NCI-H2196 (cell line): Measurements from ENCODE around the gene FALEC.

ENCODE experiments used
- DNase-seq: peaks from one replicate; lab custom pipeline; 2025; ENCODE audit not compliant: unreplicated experiment; lab: John Stamatoyannopoulos, UW

FALEC gene

DNA sequence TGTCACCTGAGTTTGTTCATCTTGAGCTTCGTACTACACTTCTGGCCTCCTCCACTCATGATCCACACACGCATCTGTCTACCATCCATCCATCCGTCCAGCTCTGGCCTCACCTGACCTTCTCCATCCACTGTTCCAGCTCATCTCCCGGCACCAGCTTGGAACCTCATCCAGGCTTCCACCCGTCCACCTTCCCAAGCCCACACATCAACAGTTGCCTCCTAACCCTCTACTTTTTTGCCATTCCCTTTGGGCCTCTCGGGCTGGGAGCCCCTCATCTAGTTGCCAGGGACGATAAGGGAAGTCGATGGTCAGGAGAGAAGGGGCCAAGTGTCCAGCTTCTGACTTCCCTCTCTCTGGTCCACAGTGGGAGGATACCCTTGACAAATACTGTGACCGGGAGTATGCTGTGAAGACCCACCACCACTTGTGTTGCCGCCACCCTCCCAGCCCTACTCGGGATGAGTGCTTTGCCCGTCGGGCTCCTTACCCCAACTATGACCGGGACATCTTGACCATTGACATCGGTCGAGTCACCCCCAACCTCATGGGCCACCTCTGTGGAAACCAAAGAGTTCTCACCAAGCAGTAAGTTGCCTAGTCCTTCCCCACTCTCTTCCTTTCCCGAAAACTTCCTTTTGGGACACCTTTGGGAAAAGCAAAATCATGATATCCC lies 3.4 kb upstream of the FALEC start:
- no peak for DNase-seq

DNA sequence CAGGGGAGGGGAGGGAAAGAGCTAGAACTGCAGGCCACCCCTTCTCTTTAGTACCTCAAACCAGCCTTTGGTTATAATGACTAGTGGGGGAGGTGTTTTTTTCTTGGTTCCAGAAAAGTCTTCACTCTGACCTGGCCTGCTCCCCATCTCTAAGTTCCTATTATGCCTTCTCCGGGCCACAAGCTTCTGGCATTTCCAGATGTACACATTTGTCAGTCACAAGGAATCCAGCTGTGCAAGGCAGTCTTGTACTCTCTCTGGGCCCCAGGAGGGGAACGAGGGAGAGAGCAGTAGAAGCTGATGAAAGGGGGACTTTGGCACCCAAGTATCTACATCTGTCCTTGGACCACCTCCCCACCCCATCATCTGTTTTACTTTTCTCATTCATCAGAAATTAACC lies 2.7 kb upstream of the FALEC start:
- no peak for DNase-seq

DNA sequence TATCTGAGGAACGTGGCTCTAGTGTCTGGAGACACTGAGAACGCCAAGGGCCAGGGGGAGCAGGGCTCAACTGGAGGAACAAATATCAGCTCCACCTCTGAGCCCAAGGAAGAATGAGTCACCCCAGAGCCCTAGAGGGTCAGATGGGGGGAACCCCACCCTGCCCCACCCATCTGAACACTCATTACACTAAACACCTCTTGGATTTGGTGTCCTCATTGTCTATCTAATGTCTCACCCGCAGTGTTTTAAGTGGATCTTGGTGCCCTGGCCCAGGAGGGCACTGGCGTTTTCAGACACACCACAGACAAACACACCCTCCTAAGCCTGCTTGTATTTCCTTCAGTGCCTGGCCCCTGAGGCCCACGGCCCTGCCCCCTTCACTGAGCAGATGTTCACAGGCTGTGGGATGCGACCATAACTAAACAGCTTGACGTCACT lies 2.2 kb upstream of the FALEC start:
- DNase-seq = no peak

DNA sequence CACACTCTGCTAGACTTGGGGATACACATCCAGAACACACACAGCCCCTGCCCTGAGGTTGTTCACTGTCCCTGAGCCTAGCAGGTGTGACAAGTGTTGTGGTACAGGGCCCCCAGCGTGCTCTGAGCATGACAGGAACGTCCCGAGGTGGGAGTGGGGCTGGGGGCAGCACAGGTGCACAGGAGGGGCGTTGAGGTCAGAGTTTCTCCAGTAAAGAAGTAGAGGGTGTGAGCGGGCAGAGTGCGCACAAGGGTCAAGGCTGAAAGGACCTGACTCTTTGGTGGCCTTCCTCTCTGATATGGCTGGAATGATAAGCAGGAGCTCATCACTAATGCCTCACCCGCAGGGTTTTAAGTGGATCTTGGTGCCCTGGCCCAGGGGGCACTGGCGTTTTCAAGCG lies 1.3 kb upstream of the FALEC start:
- DNase-seq = no peak

DNA sequence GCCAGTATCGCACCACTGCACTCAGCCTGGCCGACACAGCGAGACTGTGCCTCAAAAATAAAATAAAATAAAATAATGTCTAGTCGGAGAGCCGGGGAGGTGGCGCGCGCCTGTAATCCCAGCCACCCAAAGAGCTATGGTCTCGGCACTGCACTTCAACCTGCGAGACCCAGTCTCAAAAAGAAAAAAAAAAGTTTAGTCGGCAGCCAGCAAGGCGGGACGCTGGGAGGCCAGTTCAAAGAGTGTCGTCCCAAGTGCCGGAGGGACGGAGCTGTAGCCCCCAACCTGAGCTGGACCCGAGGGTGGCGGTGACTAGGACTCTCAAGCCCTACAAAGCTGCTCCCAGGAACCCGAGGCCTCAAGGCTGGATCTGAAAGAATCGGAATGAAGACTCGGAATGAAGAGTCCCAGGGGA lies 632 bp upstream of the FALEC start:
- DNase-seq = no peak

DNA sequence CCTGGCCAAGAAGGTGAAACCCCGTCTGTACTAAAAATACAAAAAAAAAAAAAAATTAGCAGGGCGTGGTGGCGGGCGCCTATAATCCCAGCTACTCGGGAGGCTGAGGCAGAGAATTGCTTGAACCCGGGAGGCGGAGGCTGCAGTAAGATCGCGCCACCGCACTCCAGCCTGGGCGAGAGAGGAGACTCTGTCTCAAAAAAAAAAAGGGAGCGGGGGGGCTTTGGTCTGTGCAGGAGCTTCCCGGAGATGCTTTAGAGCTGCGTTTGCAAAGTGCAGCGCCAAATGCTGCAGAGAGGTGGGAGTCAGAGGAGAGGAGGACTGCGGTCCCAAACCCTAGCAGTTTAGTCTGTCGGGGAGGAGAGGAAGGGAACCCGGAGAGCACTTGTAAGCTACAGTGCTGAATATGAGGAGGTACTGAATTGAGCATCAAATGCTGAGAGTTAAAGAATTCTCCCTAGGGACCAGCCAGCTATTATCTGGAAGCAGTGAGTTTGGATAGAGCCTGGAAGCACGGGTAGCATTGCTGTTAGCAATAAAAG lies 569 bp downstream of the FALEC start:
- no peak for DNase-seq

DNA sequence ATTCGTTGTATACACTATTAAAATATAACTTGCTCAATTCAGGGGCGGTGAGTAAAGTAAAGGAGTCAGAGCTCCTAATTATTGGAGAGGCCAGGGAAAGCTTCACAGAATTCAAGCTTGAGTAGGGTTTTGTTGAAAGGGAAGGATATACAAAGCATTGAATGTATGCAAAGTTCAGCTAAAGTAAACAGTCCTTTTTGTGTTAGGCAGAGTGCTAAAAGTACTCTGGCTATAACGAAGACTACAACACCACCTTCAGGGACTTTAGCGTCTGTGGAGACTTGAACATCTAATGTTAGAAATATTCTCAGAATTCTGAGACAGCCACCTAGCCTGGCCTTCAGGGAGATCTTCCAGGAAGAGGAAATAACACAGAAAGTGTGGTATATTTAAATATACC lies 1.1 kb downstream of the FALEC start:
- DNase-seq = no peak

DNA sequence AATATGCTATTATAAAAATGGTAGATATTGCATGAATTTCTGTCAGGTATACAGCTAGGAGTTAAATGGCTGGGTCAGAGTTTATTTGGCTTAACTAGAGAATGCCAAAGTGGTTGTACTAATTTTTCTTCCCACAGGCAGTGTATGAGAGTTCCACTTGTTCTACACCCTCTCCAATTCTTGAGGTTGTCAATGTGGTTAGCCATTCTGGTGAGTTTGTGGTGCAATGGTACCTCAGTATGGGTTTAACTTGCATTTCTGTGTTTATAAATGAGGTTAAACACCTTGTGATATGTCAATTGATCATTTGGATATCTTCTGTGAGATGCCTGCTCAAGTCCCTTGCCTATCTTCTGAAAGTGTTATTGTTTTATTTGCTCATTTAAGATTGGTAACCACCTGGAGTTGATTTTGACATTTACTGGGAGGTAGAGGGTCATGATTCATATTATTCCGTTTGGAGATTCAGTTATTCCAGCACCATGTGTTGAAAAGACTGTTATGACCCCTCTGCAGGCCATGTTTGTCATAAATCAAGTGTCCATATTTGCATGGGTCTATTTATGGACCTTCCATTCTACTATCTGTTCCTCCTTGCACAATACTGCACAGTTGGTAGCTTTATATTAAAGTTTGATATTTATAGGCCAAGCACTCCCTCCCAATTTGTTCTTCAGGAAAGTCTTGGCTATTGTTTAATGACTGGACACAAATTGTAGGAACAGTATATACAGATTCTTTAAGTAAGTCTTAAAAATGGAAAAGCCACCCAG lies 5.8 kb downstream of the FALEC start:
- DNase-seq = no peak

DNA sequence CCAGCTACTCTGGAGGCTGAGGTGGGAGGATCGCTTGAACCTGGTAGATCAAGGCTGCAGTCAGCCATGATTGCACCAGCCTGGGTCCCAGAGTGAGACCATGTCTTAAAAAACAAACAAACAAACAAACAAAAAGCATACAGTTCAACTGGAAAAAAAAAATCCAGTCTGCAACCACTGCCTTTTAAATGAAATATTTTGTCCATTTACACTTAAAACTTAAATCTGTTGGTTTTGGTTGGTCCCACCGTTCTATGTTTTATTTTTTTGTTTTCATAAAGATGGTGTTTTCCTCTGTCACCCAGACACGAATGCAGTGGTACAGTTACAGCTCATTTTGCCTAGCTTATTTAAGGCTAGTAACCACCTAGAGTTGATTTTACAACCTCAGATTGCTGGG lies 9.8 kb downstream of the FALEC start:
- DNase-seq = no peak

DNA sequence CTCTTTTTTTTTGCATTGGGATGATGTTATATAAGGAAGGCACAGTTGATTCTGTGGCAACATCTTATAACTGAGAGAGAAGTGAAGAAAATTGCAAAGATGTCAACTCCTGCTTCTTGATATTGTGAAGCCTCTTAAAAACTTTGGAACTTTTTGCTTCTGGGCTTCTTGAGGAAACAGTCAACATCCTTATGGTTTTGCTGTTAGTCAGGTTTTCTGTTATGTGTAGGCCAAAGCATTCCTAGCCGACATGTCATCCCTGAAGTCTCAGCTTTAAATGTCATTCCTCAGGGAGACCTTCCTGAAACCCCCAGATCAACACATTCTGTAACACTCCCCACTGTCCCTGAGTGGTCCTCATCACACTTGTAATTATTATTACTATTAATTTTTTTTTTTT lies 12.6 kb downstream of the FALEC start:
- DNase-seq = no peak

DNA sequence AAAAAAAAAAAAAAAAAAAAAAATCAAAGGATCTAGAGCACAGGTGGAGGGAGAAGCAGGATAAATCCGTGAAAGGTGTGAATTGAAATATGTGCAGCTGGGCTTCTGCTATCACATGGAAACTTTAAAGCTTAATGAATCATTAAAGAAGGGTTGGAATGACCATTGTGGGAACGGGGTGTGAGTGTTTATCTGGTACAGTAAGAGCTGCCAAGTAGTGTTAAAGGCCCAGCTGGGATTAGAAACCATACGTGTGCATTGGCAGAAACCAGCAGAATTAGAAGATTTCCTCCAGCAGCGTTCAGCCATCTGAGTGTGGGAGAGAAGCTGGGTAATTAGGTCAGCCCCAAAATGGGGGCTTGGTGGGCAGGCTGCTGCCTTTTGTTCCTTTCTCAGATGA lies 13.5 kb downstream of the FALEC start:
- no peak for DNase-seq

DNA sequence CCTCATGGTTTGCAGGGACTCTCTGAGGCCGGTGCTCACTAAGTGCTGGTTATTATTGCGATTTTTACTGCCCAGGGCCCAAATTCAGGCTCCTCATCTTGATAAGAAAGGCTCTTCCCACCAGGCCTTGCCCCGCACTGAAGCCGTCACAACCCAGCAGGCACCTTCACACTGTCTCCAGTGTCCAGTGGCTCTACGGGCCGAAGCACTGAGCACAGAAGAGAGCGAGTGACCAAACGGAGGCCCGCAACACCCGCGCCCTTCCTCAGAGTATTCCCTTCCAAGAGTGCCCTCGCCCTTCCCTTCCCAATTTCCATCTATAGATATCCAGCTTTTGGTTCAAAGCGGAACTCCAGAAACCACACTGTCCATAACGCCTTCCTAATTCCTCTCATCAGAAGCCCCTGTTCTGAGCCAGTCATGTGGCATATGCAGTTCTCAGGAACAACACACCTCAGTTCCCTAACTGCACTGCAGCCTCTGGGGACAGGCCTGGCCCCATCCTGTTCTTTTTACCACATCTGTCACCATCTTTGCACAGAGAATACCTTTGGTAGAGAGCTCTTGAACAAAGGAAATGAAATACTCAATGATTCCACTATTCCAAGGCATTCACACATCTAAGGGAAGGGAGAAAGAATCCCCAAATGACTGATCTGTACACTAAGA lies 15.1 kb downstream of the FALEC start:
- DNase-seq = no peak

DNA sequence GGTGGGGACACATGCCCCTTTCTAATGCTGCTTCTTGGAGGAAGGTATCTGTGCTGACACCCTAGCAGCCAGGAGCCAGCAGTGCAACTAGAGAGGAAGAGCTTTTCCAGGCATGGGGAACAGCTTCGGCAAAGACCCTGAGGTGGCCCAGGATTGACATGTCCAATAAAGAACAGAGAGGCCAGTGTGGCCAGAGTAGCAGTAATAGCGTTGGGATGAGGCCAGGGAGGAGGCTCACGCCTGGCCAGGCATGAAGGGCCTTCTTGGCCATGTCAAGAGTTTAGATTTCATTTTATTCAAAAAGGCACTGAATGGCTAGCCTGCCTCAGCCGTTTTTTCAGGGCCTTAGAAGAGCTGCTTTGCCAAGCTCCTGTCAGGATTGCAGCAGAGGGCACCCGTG lies 17.3 kb downstream of the FALEC start:
- DNase-seq = no peak

DNA sequence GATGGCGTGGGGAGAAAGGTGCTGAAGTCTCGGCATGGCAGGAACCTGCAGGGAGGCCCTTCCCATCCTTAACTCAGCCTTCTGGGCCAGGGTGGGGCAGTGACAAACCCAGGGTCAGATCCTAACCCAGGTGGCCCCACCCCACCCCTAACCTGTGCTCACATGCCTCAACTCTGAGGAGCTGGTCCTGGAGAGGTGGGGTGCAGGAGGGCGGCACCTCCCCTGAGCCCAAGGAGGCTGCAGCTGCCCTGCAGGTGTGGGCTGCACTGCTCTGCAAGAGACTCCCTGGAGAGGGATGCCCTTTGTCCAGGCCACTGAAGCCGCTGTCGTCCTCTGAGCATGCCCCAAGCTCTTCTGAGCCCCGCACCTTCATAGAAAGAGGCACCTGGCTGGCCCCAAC lies 18.4 kb downstream of the FALEC start:
- no peak for DNase-seq

DNA sequence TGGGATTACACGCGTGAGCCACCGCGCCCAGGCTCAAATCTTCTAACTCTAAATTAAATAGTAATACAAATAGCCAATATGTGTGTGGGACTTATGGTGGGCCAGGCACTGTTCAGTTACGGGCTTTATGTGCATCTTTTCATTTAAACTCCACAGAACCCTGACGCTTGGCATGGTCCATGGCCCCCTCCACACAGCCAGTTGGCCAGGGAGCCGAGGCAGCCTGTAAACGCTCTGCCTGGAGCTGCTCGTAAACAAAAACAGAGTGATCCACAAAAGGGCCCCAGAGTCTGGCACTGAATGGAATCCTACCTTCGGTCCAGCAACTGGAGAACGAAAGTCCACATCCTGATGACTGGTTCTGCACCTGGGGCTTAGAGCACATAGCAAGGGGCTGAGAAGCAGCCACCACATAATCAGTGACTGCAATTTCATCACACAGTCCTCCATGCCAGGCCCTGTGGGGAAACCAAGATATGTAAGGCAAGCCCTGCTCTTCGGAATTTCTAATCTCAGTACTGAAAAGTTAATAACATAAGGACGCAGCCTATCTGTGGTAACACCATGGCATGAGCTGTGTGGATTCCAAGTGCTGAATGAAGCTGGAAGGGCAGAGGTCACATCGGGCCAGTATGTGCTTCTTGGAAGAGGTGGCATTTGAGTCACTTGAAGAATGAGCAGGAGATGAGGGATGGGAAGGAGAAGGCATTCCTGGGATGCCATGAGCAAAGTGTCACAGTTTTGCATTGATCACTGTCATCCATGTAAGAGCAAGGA lies 20.1 kb downstream of the FALEC start:
- DNase-seq = no peak

DNA sequence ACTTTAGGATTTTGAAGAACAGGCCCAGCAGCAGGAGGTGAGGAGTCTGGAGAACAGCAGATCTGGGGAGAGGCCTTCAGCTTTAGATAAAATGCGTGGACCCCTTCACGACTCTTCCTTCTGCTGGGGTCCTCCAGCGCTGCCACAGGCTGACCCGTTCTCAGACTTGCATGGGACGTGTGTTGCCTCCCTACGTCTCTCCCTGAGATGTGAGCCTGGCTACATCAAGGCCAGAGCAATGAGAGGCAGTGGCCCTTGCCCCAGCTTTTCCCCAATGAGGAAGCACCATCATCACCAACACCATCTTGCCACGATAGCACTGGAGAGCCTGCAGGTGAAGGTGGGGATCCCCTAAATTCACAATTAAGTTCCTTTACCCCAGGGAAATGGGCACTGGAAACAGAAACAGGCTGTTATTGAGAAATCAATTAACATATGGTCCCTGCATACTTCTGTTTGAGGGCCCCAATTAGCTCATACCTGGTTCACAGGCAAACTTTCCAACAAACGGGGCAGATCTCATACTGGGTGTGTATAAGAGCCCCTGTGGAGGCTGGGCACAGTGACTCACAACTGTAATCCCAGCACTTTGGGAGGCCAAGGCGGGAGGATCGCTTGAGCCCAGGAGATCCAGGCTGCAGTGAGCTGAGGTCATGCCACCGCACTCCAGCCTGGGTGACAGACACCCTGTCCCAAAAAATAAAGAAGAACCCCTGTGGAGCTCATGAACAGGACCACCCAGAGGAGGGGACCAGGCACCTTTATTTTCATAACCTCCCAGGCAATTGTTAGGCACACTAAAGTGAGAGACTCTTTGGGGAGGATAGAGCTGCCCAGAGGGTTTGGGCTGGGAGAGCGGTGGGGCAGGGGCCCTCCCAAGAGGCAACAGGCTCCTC lies 21.5 kb downstream of the FALEC start:
- no peak for DNase-seq

DNA sequence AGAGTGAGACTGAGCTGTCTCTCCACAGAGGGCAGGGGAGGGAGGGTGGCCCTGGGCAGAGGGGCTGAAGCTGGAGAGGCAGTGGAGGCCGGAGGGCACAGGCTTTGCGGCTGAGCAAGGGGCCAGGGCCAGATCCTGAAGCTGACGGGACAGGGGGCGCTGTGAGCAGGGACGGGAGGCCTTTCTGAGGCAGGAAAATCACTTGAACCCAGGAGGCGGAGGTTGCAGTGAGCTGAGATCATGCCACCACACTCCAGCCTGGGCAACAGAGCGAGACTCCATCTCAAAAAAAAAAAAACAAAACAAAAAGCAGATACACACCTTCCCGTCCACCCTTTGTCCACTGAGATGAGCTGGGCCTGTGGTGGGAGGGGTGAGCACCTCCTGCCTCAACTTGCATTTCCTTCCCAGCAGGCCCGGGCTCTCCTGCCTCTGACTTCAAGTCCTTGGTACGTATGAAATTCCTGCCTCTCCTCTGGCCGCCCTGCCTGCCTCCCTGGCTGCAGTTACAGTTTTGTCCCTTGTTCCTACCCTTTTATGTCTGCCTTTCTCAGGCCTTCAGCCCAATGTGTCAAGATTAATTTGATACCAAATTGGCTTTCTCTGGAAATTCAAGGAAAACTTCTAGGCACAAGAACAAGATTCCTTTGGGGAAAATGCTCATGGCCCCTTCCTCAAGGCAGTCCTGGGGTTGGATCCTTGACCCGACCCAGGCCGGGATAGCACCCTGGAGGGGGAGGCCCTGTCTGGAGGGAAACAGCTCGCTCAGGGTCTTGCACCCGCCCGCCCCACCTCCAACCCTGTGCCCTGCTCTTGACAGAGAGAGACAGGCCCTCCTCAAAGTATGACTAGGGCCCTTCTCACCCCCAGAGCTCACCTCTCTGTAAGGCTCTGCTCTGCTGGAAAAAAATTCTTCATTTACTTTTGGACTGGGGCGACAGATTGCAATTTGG lies 22.5 kb downstream of the FALEC start:
- DNase-seq = no peak

DNA sequence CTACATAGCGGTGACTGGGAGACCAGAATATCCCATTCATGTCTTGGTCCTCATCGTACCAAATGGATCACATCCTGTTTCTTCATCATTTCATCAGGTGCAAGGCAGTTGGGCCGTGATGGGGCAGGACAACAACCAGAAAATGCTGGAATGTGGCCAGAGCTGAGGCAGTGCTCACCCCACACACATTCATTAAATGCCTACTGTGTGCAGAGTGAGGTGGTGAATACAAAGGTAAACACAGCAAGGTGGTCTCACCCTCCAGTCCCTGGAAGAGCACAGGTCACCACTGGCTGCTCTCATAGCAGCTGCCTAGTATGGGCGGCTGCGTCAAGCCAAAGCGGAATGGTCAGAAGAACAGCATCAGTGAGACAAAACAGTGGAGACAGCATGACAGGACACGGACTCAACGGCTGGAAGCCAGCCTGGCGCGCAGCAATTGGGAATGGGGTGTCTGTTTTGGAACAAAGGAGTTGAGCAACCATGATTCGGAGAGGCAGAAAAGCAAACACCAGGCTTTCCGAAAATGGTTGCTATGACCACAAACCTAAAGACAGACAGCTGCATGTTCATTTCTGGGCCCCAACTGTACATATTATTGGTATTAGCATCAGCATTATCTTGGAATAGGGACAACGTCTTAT lies 28.1 kb downstream of the FALEC start:
- peak; percentile 77 for DNase-seq

DNA sequence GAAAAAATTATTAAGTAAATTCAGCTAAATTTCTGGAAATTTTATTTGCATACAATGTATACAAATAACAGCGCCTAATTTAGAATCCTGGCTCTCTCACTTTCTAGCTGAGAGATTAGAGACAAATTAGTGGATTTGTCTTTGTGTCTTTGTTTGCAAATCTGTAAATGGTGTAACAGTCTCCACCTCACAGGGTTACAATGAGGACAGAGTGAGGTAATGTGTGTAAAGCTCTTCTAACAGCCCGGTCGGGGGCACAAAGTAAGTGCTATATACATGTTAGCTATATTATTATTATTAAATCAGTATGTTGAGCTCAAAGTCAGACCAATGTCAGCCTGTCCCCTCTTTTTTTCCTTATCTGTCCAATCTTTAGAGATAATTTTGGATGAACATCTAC lies 28.7 kb downstream of the FALEC start:
- DNase-seq = peak; percentile 35
